ENCODE results near the gene DAZ1.
"Not testable (repeated sequence)": the region's sequence is repeated elsewhere in the genome, so short reads cannot be mapped to it uniquely, and the experiment has no call there.

- not testable (repeated sequence) for TF ChIP-seq CTCF (conservative IDR thresholded peaks at IDR 0.05; ENCODE audit: low read depth, low read length); EZH2 (IDR thresholded peaks at IDR 0.05; ENCODE audit: low read length, unreplicated experiment); EZH2phosphoT487 (IDR thresholded peaks at IDR 0.05; ENCODE audit: borderline replicate concordance, low read length)
Measured at GRCh38 chrY:23198908-23199307, at the start of gene DAZ1.
